Activated CD4-positive, CD25-positive, alpha-beta regulatory T cell treated with anti-CD3 and anti-CD28 coated beads, Interleukin-2, amount 50 U/mL, for 72 hours (primary cell): ENCODE results near the gene TMEM51.

Experiments used
- DNase-seq: peaks from one replicate; pipeline ENCODE4 v3.0.0; 2021

The TMEM51 gene

GRCh38 chr1:15179485-15179883 is 25.9 kb downstream of the TMEM51 start:
- no peak for DNase-seq

- no peak for DNase-seq
Measured at GRCh38 chr1:15180189-15180588, 26.6 kb downstream of the TMEM51 start.

GRCh38 chr1:15180945-15181523 is 27.5 kb downstream of the TMEM51 start:
- DNase-seq, result no peak

GRCh38 chr1:15181564-15181963 is 28.0 kb downstream of the TMEM51 start:
- DNase-seq, result no peak

GRCh38 chr1:15184436-15185241 is 31.1 kb downstream of the TMEM51 start:
- DNase-seq, result no peak

GRCh38 chr1:15185617-15186016 is 32.1 kb downstream of the TMEM51 start:
- DNase-seq, result no peak

GRCh38 chr1:15186073-15186845 is 32.7 kb downstream of the TMEM51 start:
- no peak for DNase-seq

GRCh38 chr1:15186846-15187151 is 33.3 kb downstream of the TMEM51 start:
- no peak for DNase-seq

- DNase-seq, result no peak
Measured at GRCh38 chr1:15187175-15188129, 33.9 kb downstream of the TMEM51 start.

GRCh38 chr1:15188130-15188524 is 34.6 kb downstream of the TMEM51 start:
- no peak for DNase-seq

GRCh38 chr1:15188678-15189077 is 35.1 kb downstream of the TMEM51 start:
- no peak for DNase-seq

- no peak for DNase-seq
Measured at GRCh38 chr1:15189692-15190370, 36.3 kb downstream of the TMEM51 start.

- DNase-seq, result no peak
Measured at GRCh38 chr1:15191267-15191666, 37.7 kb downstream of the TMEM51 start.

GRCh38 chr1:15191770-15192169 is 38.2 kb downstream of the TMEM51 start:
- no peak for DNase-seq

GRCh38 chr1:15192916-15193550 is 39.5 kb downstream of the TMEM51 start:
- no peak for DNase-seq

GRCh38 chr1:15195420-15196052 is 42.0 kb downstream of the TMEM51 start:
- no peak for DNase-seq

- no peak for DNase-seq
Measured at GRCh38 chr1:15196069-15196468, 42.5 kb downstream of the TMEM51 start.

- DNase-seq, result no peak
Measured at GRCh38 chr1:15196807-15197530, 43.4 kb downstream of the TMEM51 start.

- DNase-seq, result no peak
Measured at GRCh38 chr1:15197591-15198447, 44.3 kb downstream of the TMEM51 start.

GRCh38 chr1:15198684-15199083 is 45.1 kb downstream of the TMEM51 start:
- DNase-seq, result no peak
